Testis (tissue), 3 donors: ENCODE measurements around the gene ITPK1. TPM values are rescaled to one million over a fixed set of nuclear protein-coding genes. Genes with fewer than 3 reads are reported as not detected.

Experiments
- DNase-seq: peaks from one replicate; pipeline ENCODE4 v3.0.0-alpha.2; 2019
- H3K27ac ChIP-seq, 2 donors: fragments of 200-600 bp; sonication (generic); one replicate each; pipeline ENCODE4 v1.5.1; 2019
- H3K27me3 ChIP-seq: fragments of 200-600 bp; sonication (generic); one replicate; pipeline ENCODE4 v1.5.1; 2019
- H3K36me3 ChIP-seq: fragments of 200-600 bp; sonication (generic); one replicate; pipeline ENCODE4 v1.5.1; 2017; ENCODE audit warnings: low read depth; ENCODE audit errors: missing control alignments
- H3K4me1 ChIP-seq: fragments of 200-600 bp; sonication (generic); one replicate; pipeline ENCODE4 v1.5.1; 2019
- H3K4me3 ChIP-seq, 2 donors: fragments of 200-600 bp; sonication (generic); one replicate each; pipeline ENCODE4 v1.5.1; 2017 to 2019
- H3K9me3 ChIP-seq: fragments of 200-600 bp; sonication (generic); one replicate; pipeline ENCODE4 v1.5.1; 2017
- CTCF ChIP-seq, 3 experiments: fragments of 450-650 bp in 2 of 3; fragments of 200-600 bp in 1 of 3; sonication (generic) in 1 of 3; IDR thresholded peaks; one replicate each; pipeline ENCODE4 v1.5.1; 2016 to 2019; ENCODE audit warnings: antibody characterized with exemption in 3 of 3, mild to moderate bottlenecking in 2 of 3, moderate library complexity in 1 of 3
- POLR2A ChIP-seq: fragments of 450-650 bp; IDR thresholded peaks from one replicate; pipeline ENCODE4 v1.6.1; 2017; ENCODE audit warnings: antibody characterized with exemption, mild to moderate bottlenecking, moderate library complexity
- WGBS, 2 donors: methylation state at CpG; one replicate each; pipeline ENCODE4 v1.1.5; 2018; 5-methylcytosine and 5-hydroxymethylcytosine counted together
- intact Hi-C: fragments of 100-400 bp; cut with DNase I; formaldehyde crosslinking; loops from one replicate; pipeline ENCODE4 v1.15.1; 2023; ENCODE audit warnings: low total_unique reads
- polyA plus RNA-seq: library from polyadenylated mRNA; stranded (reverse); fragments of 350-450 nt; fragmentation: Illumina TruSeq; extraction: RNeasy Lipid Tissue Mini Kit (QIAGEN cat#74804); gene quantifications from one replicate; pipeline ENCODE4 v1.2.3, GENCODE V29; 2014; ENCODE audit warnings: low read depth, low replicate concordance; ENCODE audit not compliant: insufficient read depth
- total RNA-seq, 2 donors: library from RNA; depleted of rRNA; stranded (reverse); fragments of >200 nt; gene quantifications; one replicate each; pipeline ENCODE4 v1.2.3, GENCODE V29; 2016

Gene ITPK1
- total and polyA plus RNA-seq, 3 donors from 2014 or later, result 78.3 to 92.5 (median 90.6) TPM

- H3K27ac ChIP-seq, result no peak overlapping the region
- WGBS, 2 donors, result 75 to 76% methylated on average over 6 of the region's 6 CpGs
- intact Hi-C loops, result no loop called here
- H3K9me3 ChIP-seq, result no peaks in the 10 kb centered on the region
- DNase-seq, result no peak
- peaks cover 6% of the 10 kb centered on the region for H3K4me1 ChIP-seq
- no peaks in the 10 kb centered on the region for H3K36me3 ChIP-seq
- no peaks in the 10 kb centered on the region for H3K27me3 ChIP-seq
- no peak overlapping the region for H3K4me3 ChIP-seq
- TF ChIP-seq POLR2A (no peak), CTCF (IDR thresholded peaks at IDR 0.05) (no peak)
Observed at GRCh38 chr14:92925446-92925845, 190.3 kb downstream of the ITPK1 start.

GRCh38 chr14:92924247-92924646, 191.5 kb downstream of the ITPK1 start:
- Histone ChIP-seq H3K9me3 (no peaks in the 10 kb centered on the region), H3K4me3 (no peak overlapping the region), H3K4me1 (peaks cover 6% of the 10 kb centered on the region), H3K36me3 (no peaks in the 10 kb centered on the region), H3K27ac (no peak overlapping the region), H3K27me3 (no peaks in the 10 kb centered on the region)
- 31 to 55% methylated on average over 4 to 5 of the region's 5 CpGs for WGBS, 2 donors
- peak; percentile 51 for DNase-seq
- intact Hi-C loops, result no loop called here
- TF ChIP-seq POLR2A (no peak), CTCF (IDR thresholded peaks at IDR 0.05) (no peak)

- intact Hi-C loops, result no loop called here
- 19 to 47% methylated on average over 6 to 8 of the region's 8 CpGs for WGBS, 2 donors
- H3K27me3 ChIP-seq, result no peaks in the 10 kb centered on the region
Observed at GRCh38 chr14:92923744-92924103, 192.0 kb downstream of the ITPK1 start.

GRCh38 chr14:92922883-92923743, 192.6 kb downstream of the ITPK1 start, which contains the start of gene CHGA:
Gene CHGA (plus strand): TSS chr14:92923150. CDS start chr14:92923360, 210 bp downstream.
- Histone ChIP-seq H3K4me3 (peak within 1 kb of the TSS; percentile 45 to 55), H3K36me3 (no peaks in the 10 kb centered on the region), H3K9me3 (no peaks in the 10 kb centered on the region), H3K27me3 (no peaks in the 10 kb centered on the region), H3K27ac (no peak within 1 kb of the TSS), H3K4me1 (peaks cover 4% of the 10 kb centered on the region)
- DNase-seq, result peak; percentile 81
- TF ChIP-seq POLR2A (no peak), CTCF (IDR thresholded peaks at IDR 0.05) (no peak)
- WGBS, 2 donors, result 2 to 6% methylated on average over 24 to 52 of the region's 86 CpGs
- intact Hi-C loops, result no loop called here

More at GRCh38 chr14:92923744-92924103, 192.0 kb downstream of the ITPK1 start:
- peaks cover 6% of the 10 kb centered on the region for H3K4me1 ChIP-seq
- H3K4me3 ChIP-seq, result peak overlapping the region; percentile 45 to 55
- TF ChIP-seq CTCF (IDR thresholded peaks at IDR 0.05) (no peak), POLR2A (no peak)
- H3K27ac ChIP-seq, result no peak overlapping the region
- no peaks in the 10 kb centered on the region for H3K9me3 ChIP-seq
- H3K36me3 ChIP-seq, result no peaks in the 10 kb centered on the region
- no peak for DNase-seq
